Caki2 (cell line): ENCODE data around the gene CLIC1. TPM values are rescaled to one million over a fixed set of nuclear protein-coding genes. Genes with fewer than 3 reads are reported as not detected.

ENCODE experiments used
- DNase-seq: peaks from one replicate; pipeline ENCODE4 v3.0.0-alpha.2; 2015; ENCODE audit warnings: low read depth
- in situ Hi-C: cut with HindIII; loops from 2 replicates; pipeline ENCODE4 v1.10.0; 2016; ENCODE audit warnings: low sequenced_read_pairs, low pct_unique_long_range_greater_than_20kb, mixed read lengths
- total RNA-seq: library from RNA; depleted of rRNA; stranded (reverse); fragments of >200 nt; shearing (Covaris generic); gene quantifications from 2 replicates; pipeline ENCODE4 v1.2.3, GENCODE V29; 2014; ENCODE audit warnings: low replicate concordance

The CLIC1 gene
- total RNA-seq, 1 experiment from 2014 or later = 1,598 TPM

- DNase-seq = no peak
- in situ Hi-C loops = no loop called here
Observed at GRCh38 chr6:31727717-31728671, 8.3 kb downstream of the CLIC1 start.

DNA sequence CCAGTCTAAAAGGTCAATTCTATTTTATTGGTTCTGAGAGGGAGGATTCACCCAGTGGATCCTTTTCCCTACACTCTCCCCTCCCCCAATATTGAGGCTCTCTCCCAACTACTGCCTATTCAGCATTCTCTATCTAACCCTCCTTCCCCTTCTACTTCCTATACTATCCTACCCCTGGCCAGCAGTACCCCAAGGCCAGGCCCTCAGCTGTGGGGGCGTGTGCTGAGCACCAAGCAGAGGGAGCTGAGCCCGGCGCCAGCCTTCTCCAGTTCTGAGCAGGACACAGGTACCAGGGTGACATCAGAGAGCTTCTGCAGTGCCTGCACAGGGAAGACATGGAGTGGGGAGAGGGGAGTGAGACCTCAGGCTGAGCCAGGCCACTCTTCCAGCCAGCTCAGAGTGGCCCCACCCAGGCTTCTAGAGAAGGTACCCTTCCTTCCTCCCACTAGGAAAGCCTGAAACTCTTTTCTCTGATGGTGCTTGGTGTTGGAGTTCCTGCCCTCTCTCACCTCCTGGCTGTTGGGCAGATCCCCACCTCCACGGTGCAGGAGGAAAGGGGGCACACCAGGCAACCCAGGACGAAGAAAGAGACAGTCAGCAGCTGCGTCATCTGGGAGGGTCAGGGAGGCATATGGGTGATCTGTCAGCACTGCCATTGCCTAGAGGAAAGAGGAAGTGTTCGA lies 9.2 kb downstream of the CLIC1 start:
- in situ Hi-C loops = no loop called here
- DNase-seq = no peak

DNA sequence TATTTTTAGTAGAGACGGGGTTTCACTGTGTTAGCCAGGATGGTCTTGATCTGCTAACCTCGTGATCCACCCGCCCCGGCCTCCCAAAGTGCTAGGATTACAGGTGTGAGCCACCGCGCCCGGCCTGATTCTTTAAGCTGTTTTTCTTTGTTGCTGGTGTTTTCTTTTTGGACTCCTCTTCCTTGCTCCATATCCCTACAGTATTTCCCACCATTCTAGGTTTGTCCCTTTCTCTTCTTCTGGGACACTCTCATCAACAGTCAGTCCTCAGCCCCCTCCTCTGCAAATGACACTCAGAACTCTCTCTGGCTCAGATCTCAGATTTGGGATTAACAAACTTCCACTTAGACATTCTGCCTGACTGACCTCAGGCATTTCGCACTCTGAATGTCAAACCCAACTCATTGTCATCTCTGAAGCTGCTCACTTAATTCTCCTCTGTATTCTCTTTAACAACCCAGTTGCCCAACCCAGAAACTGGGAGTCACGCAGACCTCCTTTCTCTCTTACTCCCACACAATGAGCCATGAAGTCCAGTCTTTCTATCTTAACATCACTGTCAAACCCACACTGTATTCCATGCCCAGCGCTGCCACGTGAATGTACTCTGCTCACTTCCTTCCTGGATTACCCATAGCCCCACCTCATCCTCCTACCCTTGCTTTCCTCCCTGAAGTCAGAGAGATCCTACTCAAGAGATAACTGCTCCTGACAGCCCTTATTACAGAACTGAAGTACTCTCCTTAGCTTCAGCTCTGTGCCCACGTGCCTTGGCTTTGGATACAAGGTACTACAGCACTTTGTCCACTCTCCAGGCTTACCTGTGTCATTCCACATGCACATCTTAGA lies 10.6 kb downstream of the CLIC1 start:
- in situ Hi-C loops = no loop called here
- no peak for DNase-seq

DNA sequence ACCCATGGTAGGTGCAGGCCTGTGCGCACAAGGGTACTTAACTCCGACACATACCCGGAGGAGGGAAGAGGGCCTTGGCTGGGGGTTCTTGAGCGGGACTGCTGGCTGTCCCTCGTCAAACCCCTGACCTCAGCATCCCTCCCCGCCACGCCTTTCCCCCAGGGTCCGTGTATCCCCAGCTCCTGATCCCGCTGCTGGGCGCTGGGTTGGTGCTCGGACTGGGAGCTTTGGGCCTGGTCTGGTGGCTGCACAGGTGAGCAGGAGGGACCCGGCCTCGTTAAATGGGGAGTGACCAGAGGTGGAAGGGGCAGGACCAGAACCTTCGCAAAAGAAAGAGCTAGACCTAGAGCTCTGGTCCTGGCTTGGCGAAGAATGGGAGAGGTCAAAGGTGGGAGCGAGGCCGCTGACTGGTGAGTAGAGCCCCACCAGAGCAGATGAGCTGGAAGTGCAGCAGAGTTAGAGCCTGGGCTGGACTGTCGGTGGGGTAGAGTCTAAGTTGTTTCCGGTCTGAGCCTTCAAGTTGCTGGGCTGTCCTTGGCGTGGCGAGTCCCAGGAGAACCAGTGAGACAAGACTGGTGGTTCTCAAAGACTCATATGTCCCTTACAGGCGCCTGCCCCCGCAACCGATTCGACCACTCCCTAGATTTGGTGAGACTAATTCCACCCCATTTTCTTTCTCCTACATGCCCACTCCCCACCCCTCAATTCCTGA lies 12.2 kb downstream of the CLIC1 start:
- in situ Hi-C loops = no loop called here
- DNase-seq = no peak

GRCh38 chr6:31723245-31723979 lies 12.9 kb downstream of the CLIC1 start, which contains the start of gene MPIG6B:
MPIG6B (plus strand) TSS chr6:31723373; CDS start chr6:31723384, 11 bp downstream.
- no peak for DNase-seq
- in situ Hi-C loops = no loop called here

DNA sequence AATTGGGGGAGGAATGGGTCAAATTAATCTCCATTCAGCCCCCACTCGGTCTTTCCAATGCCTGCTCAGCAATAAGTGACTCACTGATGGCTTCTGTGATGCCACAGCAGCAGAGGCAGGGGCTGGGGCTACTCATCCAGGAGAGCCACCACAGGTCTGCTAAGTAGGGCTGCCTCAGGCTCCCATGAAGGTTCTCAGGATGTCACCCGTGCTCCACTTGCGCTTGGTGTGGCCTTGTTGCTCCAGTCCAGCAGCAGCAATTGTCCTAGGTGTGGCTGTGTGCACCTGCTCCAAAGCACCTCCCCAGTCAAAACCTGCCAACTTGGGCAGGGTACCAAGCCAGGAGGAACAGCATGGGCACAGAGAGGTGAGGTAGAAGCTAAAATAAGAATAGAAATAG lies 14.2 kb downstream of the CLIC1 start:
- no peak for DNase-seq

DNA sequence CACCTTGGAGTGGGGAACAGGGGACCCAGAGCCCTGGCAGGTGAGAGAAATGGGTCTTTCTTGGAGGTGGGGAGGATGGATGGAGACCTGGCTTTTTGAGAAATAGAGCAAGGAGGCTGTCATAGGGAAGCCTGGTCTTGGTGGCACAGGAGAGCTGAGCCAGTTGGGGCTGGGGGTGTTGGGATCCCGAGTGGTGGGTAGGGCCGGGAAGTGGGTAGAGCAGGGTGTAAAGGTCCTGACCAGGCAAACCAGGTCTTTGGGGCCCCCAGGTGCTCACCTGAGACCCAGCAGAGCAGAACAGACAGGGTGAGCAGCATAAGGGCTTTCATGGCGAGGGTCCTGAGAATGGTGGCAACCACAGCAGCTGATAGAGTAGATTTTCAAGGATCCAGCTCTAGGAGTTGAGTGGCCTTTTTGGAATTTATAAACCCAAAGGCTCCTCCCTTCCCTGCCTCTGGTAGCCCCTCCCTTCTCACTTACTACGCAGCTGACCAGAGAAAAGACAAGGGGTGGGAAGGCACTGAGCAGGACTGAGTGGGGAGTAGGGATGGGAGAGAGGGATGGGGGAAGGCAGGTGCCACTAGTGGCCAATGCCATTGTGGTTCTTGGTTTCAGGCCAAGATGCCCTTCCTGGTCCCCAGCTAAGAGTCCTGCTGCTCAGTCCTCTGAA lies 14.8 kb downstream of the CLIC1 start, which contains the start of gene LY6G6C:
Gene LY6G6C, minus strand, starts transcription at position 396 of the 670 bp plus-strand sequence. Its CDS starts 67 bp downstream, at position 329.
- no peak for DNase-seq
- in situ Hi-C loops = no loop called here

More for the DNA sequence above, 14.2 kb downstream of the CLIC1 start:
- in situ Hi-C loops = no loop called here

DNA sequence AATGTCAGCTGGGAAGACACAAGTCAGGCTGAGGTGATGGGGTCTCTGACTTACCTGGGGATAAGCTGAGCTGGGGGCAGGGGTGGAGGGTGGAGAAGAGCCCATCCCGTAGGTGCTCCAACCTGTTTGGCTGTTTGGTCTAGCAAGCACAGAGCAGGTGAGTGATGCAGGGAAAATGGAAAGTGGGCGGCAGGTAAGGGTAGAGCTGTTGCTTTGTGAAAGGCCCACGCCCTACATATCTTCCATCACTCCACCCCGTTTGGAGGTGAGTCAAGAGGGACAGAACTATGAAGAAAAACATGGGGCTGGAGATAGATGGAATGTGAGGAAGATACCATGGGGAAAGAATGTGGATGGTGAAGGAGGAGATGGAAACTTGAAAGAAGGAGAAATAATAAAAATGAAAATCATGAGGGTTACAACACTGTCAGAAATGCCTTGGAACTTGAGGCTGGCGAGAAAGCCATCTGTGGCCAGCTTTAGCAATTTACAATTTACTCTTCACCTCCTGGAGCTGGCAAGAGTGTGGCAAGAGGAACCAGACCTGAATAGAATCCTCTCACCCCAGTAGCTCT lies 16.0 kb downstream of the CLIC1 start:
- DNase-seq = no peak
- in situ Hi-C loops = no loop called here

DNA sequence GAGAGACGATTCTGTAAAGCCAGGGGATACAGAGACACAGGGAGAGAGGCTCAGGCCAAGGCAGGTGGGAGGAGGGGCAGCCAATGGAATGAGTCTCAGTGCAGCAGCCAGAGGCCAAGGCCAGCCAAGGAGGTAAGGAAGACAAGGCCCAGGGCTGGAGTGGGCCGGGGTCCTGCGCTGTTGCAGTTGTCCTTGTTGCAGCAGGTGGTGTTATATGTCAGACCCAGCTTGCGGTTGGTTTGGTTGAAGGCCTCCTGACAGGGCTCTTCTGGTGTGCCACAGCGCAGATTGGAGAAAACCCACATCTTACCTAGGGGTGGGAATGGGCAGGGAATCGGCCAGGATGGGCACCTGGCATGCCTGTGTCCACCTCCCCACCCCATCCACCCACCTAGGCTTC lies 17.3 kb downstream of the CLIC1 start:
- DNase-seq = no peak
- in situ Hi-C loops = no loop called here

- no peak for DNase-seq
- in situ Hi-C loops = no loop called here
Observed at GRCh38 chr6:31718265-31718664, 18.1 kb downstream of the CLIC1 start.

DNA sequence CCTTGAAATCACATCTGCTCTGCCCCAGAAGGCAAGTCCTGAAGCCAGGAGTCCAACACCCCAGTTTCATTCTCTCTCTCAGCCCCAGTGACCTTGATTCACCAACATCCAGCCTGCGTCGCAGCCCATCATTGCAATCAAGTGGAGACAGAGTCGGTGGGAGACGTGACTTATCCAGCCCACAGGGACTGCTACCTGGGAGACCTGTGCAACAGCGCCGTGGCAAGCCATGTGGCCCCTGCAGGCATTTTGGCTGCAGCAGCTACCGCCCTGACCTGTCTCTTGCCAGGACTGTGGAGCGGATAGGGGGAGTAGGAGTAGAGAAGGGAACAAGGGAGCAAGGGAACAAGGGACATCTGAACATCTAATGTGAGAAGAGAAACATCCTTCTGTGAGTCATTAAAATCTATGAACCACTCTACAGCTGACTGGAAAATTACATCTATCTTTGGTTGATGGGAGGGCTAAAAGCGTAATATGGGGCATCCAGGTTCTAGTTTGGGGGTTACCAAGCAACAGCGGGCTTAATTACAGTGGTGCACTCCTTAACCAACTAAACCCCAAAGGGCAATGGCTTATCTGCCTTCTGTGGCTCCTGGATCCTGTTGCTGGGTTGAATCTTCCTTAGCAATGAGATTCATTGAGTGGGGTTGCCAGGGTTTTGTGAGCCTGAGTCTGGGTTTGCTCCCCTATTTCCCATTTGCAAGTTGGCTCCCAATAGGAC lies 18.7 kb downstream of the CLIC1 start:
- DNase-seq = no peak
- in situ Hi-C loops = no loop called here

DNA sequence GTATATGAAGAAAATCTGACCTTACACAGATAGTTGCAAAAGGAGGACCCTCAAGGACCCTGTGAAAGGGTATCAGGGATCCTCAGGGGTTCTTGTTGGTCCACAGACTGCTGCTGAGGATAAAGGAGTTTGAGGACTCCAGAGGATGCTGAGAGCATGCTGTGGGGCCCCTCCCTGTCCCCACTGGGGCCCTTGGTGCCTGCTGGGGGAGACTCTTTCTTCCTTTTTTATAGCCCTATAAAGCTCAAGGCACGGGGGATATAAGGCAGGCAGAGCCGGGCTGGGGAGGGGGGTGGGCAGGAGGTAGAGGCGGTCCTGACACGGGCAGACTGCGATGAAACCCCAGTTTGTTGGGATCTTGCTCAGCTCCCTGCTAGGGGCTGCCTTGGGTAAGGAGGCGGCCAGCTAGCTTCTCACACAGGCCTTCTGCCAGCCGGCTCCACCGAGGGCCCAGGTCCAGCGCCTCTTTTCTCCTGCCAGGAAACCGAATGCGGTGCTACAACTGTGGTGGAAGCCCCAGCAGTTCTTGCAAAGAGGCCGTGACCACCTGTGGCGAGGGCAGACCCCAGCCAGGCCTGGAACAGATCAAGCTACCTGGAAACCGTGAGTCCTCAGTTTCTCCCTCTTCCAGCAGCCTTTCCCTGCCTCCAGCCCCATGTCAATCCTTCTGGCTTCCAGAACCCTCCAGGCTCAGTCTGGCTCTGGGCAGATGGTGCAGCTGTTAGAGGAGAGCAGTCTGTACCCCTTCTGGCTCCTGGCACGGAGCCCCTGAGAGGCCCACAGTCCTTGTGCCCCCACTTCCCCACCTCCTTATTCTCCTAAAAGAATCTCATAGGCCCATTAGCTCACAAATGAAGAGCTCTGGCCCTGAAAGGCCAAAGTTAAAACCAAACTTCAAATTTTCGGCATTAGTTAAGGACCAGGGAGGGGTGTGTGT lies 21.0 kb downstream of the CLIC1 start, which contains the start of gene LY6G6D:
Gene LY6G6D, plus strand, starts transcription at position 327 of the 937 bp plus-strand sequence. Its CDS starts 8 bp downstream, at position 335.
- in situ Hi-C loops = no loop called here
- DNase-seq = no peak

DNA sequence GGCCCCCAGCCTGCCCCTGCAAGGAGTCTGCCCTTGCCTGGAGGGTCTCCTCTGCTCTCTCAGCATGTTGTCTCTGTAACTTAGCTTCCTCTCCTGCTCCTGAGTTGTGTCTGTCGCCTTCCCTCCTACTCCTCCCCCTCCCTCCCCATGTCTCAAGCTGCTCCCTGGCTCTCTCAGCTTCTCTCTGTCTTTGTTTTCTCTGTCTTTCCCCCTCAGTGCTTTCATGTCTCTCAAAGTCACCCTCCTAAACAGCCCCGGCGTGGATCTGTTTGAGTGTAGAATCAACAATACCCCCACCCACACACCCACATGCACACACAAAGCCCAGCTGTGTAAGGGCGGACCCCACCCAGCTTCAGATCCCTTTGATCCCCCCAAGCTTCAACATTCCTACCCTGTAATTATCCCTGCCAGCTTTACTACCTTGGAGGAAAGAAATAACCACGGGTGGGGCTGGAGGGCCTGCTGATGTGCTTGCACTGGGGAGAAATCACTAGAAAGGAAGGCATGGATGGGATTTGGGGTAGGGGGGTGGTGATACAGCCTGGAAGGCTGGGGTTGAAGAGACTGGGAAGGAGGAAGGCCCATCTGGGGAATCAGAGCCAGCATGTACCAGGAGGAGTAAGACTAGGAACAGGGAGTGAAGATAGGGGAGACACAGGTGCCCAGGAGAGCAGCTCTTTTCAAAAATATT lies 22.2 kb downstream of the CLIC1 start:
- DNase-seq = no peak
- in situ Hi-C loops = no loop called here

GRCh38 chr6:31713465-31713864 lies 22.9 kb downstream of the CLIC1 start:
- in situ Hi-C loops = no loop called here
- DNase-seq = no peak
